Measurements from ENCODE around the gene CCDC33.

The CCDC33 gene

GRCh38 chr15:74258456-74259291 lies 22.5 kb downstream of the CCDC33 start:
- no peak for DNase-seq (ENCODE audit: low read depth)

GRCh38 chr15:74259292-74259648 lies 23.1 kb downstream of the CCDC33 start:
- no peak for DNase-seq (ENCODE audit: low read depth)

GRCh38 chr15:74259821-74260607 lies 23.9 kb downstream of the CCDC33 start:
- DNase-seq (ENCODE audit: low read depth) = no peak

GRCh38 chr15:74261041-74261440 lies 24.9 kb downstream of the CCDC33 start:
- DNase-seq (ENCODE audit: low read depth) = no peak

- no peak for DNase-seq (ENCODE audit: low read depth)
Measured at GRCh38 chr15:74261685-74262084, 25.6 kb downstream of the CCDC33 start.

- no peak for DNase-seq (ENCODE audit: low read depth)
Measured at GRCh38 chr15:74262151-74262550, 26.0 kb downstream of the CCDC33 start.

- DNase-seq (ENCODE audit: low read depth) = no peak
Measured at GRCh38 chr15:74262625-74263024, 26.5 kb downstream of the CCDC33 start.

- no peak for DNase-seq (ENCODE audit: low read depth)
Measured at GRCh38 chr15:74263466-74263865, 27.3 kb downstream of the CCDC33 start.

GRCh38 chr15:74264081-74264501 lies 28.0 kb downstream of the CCDC33 start:
- DNase-seq (ENCODE audit: low read depth) = no peak

GRCh38 chr15:74265046-74265639 lies 29.0 kb downstream of the CCDC33 start:
- DNase-seq (ENCODE audit: low read depth) = peak; percentile 12

- no peak for DNase-seq (ENCODE audit: low read depth)
Measured at GRCh38 chr15:74268020-74268419, 31.9 kb downstream of the CCDC33 start.

GRCh38 chr15:74269362-74270035 lies 33.4 kb downstream of the CCDC33 start:
- DNase-seq (ENCODE audit: low read depth) = no peak

GRCh38 chr15:74270155-74270554 lies 34.0 kb downstream of the CCDC33 start:
- DNase-seq (ENCODE audit: low read depth) = no peak

GRCh38 chr15:74270854-74271520 lies 34.9 kb downstream of the CCDC33 start:
- no peak for DNase-seq (ENCODE audit: low read depth)

GRCh38 chr15:74272812-74273211 lies 36.7 kb downstream of the CCDC33 start:
- DNase-seq (ENCODE audit: low read depth) = no peak

- no peak for DNase-seq (ENCODE audit: low read depth)
Measured at GRCh38 chr15:74274470-74275038, 38.4 kb downstream of the CCDC33 start.

GRCh38 chr15:74275957-74276356 lies 39.8 kb downstream of the CCDC33 start:
- peak; percentile 3 for DNase-seq (ENCODE audit: low read depth)

- no peak for DNase-seq (ENCODE audit: low read depth)
Measured at GRCh38 chr15:74276560-74276959, 40.4 kb downstream of the CCDC33 start.

GRCh38 chr15:74277242-74277810 lies 41.2 kb downstream of the CCDC33 start:
- no peak for DNase-seq (ENCODE audit: low read depth)

- no peak for DNase-seq (ENCODE audit: low read depth)
Measured at GRCh38 chr15:74278207-74278606, 42.1 kb downstream of the CCDC33 start.
